ENCODE measurements around the gene CREM. TPM values are rescaled to one million over a fixed set of nuclear protein-coding genes. Genes with fewer than 3 reads are reported as not detected.

CREM gene
- total RNA-seq, 1 donor from 2014 or later = 58.5 TPM

DNA sequence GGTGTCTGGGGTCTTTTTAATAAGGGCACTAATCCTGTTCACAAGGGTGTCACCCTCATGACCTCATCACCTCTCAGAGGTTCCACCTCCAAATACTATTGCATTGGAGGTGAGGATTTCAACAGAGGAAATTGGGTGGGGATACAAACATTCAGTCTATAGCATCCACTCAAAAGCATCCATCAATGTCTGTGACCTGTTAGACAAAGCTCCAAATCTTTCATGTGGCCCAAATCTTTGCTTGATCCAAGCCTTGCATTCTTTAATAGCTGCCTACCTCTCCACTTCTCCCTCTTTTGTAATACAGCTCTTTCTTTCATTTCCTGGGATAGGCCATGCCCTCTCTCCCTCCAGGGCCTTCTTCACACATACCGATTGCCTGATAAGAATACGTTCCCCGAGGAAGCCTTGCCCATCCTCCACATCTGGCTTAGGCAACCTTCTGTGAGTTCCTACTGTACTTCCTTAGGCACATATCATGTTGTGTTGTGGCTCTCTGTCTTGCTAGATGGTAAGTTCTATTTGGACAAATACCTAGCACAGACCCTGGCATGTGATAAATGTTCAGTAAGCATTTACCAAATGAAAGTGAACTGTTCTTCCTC, 66.1 kb downstream of the CREM start:
- TF ChIP-seq, protein P1, sequence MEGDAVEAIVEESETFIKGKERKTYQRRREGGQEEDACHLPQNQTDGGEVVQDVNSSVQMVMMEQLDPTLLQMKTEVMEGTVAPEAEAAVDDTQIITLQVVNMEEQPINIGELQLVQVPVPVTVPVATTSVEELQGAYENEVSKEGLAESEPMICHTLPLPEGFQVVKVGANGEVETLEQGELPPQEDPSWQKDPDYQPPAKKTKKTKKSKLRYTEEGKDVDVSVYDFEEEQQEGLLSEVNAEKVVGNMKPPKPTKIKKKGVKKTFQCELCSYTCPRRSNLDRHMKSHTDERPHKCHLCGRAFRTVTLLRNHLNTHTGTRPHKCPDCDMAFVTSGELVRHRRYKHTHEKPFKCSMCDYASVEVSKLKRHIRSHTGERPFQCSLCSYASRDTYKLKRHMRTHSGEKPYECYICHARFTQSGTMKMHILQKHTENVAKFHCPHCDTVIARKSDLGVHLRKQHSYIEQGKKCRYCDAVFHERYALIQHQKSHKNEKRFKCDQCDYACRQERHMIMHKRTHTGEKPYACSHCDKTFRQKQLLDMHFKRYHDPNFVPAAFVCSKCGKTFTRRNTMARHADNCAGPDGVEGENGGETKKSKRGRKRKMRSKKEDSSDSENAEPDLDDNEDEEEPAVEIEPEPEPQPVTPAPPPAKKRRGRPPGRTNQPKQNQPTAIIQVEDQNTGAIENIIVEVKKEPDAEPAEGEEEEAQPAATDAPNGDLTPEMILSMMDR (IDR thresholded peaks at IDR 0.05; ENCODE audit: borderline replicate concordance) = no peak
- H3K4me1 ChIP-seq = peaks cover 34% of the 10 kb centered on the region

DNA sequence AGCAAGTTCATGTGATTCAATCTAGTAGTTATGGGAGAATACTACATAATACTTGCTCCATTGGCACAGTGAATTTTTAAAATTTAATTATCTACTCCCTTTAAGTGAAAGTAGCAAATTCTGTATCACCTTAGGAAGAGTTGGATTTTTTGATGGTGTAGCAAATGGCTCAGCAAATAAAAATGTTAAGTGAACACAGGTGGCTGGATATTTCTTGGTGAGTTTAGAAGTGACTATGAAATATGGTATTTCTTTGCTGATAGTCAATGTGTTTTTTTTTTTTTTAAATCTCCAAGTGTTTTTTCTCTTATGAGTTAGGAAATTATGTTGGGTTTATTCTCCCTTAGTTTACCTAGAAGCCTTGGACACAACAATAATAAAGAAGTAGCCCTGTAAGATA, 67.8 kb downstream of the CREM start:
- no peaks in the 10 kb centered on the region for H3K36me3 ChIP-seq
- peak overlapping the region; percentile 96 for H3K27ac ChIP-seq (replicated peaks)
- intact Hi-C loops (cut with micrococcal nuclease) = no loop called here
- TF ChIP-seq, protein P1 (IDR thresholded peaks at IDR 0.05; ENCODE audit: borderline replicate concordance) = no peak
- peaks cover 34% of the 10 kb centered on the region for H3K4me1 ChIP-seq
- no peaks in the 10 kb centered on the region for H3K9me3 ChIP-seq (replicated peaks)
- no peaks in the 10 kb centered on the region for H3K27me3 ChIP-seq (ENCODE audit: low read depth)
- no peak for DNase-seq
- no peak overlapping the region for H3K4me3 ChIP-seq

More for the DNA sequence above, 66.1 kb downstream of the CREM start:
- H3K4me3 ChIP-seq = no peak overlapping the region
- no peak for DNase-seq
- no peaks in the 10 kb centered on the region for H3K9me3 ChIP-seq (replicated peaks)
- H3K36me3 ChIP-seq = no peaks in the 10 kb centered on the region
- intact Hi-C loops (cut with micrococcal nuclease) = no loop called here
- no peaks in the 10 kb centered on the region for H3K27me3 ChIP-seq (ENCODE audit: low read depth)
- H3K27ac ChIP-seq (replicated peaks) = peak overlapping the region; percentile 65

DNA sequence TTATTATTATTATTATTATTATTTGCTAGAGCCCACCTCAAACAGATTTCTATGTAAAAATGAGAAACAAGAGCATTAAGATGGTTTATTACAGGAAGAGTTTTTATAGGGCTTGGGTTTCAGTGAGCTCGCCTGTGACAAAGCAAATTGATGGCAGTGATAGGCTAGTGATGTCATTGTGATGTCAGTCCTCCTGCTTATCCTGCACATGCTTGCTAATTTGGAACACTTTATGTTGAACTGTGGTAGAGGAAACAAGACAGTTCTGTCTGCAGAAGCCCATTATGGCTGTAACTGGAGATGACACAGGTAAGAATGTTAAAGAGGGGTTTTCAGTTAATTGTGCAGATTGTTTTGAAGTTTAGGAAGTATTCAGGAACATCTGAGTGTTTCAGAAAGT, 68.3 kb downstream of the CREM start:
- peaks cover 34% of the 10 kb centered on the region for H3K4me1 ChIP-seq
- peak overlapping the region; percentile 96 for H3K27ac ChIP-seq (replicated peaks)
- H3K9me3 ChIP-seq (replicated peaks) = no peaks in the 10 kb centered on the region

DNA sequence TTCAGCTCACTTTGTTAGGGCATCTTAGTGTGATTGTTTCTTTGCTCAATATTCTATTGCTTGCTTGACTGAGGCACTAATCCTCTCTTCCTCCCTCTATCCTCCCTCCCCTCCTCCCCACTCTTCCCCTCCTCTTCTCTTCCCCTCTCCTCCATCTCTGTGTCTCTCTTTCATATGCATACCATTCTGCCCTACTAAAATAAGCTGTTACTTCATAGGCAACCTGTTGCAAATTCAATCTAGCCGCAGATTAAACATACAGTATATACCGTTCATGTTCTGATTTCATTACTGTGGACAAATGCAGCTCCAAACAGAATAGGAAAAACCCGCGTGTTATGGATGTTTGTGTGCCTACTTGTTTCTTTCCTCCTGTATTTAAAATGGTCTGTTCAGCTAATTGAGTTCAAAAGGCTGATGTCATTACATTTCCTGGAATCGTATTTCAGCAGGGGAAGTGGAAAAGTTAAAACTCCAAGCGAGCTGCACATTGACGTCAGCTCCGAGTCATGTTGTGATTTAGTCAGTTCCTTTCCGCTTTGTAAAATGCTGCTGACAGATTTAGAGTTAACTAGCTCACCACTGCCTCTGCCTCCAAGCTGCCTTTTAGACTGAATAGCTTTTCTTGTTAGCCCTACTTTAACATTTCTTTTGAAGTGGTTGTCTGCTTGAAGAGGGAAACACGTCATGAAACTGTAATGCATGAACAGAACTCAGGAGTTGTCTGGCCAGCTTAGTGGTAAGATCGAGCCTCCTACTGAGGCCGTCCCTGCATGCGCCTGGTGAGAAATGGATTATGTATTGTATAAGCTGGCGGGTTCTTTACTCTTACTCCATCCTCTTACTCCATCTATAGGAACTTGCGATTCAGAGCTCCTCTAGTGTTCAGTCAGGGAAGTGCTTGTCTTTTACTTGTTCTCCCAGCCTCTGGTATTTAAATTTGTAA, 69.0 kb downstream of the CREM start:
- H3K27me3 ChIP-seq (ENCODE audit: low read depth) = no peaks in the 10 kb centered on the region
- peaks cover 34% of the 10 kb centered on the region for H3K4me1 ChIP-seq
- intact Hi-C loops (cut with micrococcal nuclease) = no loop called here
- TF ChIP-seq, protein P1 (IDR thresholded peaks at IDR 0.05; ENCODE audit: borderline replicate concordance) = peak; percentile 93
- no peaks in the 10 kb centered on the region for H3K36me3 ChIP-seq
- H3K9me3 ChIP-seq (replicated peaks) = no peaks in the 10 kb centered on the region
- H3K4me3 ChIP-seq = peak overlapping the region; percentile 67
- H3K27ac ChIP-seq (replicated peaks) = peak overlapping the region; percentile 96
- DNase-seq = peak; percentile 41

More for the DNA sequence above, 68.3 kb downstream of the CREM start:
- H3K4me3 ChIP-seq = peak overlapping the region; percentile 67
- no peaks in the 10 kb centered on the region for H3K27me3 ChIP-seq (ENCODE audit: low read depth)
- intact Hi-C loops (cut with micrococcal nuclease) = no loop called here
- TF ChIP-seq, protein P1 (IDR thresholded peaks at IDR 0.05; ENCODE audit: borderline replicate concordance) = no peak
- no peaks in the 10 kb centered on the region for H3K36me3 ChIP-seq
- no peak for DNase-seq

DNA sequence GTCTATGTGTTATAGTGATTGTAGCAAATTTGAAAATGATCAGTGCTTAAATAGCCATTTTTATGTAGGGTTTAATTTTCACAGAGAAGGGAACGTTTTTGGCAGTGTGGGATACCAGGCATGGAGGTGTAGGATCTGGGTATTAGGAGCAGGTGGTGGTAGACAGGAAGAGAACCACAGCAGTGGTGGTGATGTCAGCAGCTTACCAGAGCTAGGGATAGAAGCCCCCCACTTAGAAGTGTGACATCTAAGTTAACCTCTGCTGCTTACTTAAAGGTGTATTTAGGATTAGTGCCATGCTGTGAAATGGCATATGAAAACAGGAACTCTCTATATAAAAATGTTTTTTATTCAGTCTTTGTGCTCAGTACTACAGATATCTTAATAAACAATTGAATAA, 73.8 kb downstream of the CREM start:
- Histone ChIP-seq H3K36me3 (no peaks in the 10 kb centered on the region), H3K27me3 (ENCODE audit: low read depth) (no peaks in the 10 kb centered on the region), H3K27ac (replicated peaks) (no peak overlapping the region), H3K9me3 (replicated peaks) (no peaks in the 10 kb centered on the region), H3K4me3 (no peak overlapping the region), H3K4me1 (peaks cover 15% of the 10 kb centered on the region)
- intact Hi-C loops (cut with micrococcal nuclease) = no loop called here
- TF ChIP-seq, protein P1 (IDR thresholded peaks at IDR 0.05; ENCODE audit: borderline replicate concordance) = no peak
- DNase-seq = no peak
